RPMI7951 (cell line): Measurements from ENCODE around the gene TRNP1. TPM values are rescaled to one million over a fixed set of nuclear protein-coding genes. Genes with fewer than 3 reads are reported as not detected.
"Not testable (repeated sequence)": the region's sequence is repeated elsewhere in the genome, so short reads cannot be mapped to it uniquely, and the experiment has no call there.

Experiments
- DNase-seq: peaks from one replicate; pipeline ENCODE4 v3.0.0-alpha.2; 2012; ENCODE audit warnings: low read depth
- total RNA-seq: library from RNA; depleted of rRNA; stranded (reverse); fragments of >200 nt; shearing (Covaris generic); gene quantifications from 2 replicates; pipeline ENCODE4 v1.2.3, GENCODE V29; 2014

TRNP1 gene
- total RNA-seq, 1 experiment from 2014 or later = 4.6 TPM

GRCh38 chr1:26972821-26973220, 20.7 kb upstream of the TRNP1 start:
- DNase-seq = no peak

- DNase-seq = no peak
These were observed 16.6 kb upstream of the TRNP1 start for GRCh38 chr1:26976621-26977510.

- DNase-seq = no peak
These were observed 14.6 kb upstream of the TRNP1 start for GRCh38 chr1:26978901-26979300.

DNA sequence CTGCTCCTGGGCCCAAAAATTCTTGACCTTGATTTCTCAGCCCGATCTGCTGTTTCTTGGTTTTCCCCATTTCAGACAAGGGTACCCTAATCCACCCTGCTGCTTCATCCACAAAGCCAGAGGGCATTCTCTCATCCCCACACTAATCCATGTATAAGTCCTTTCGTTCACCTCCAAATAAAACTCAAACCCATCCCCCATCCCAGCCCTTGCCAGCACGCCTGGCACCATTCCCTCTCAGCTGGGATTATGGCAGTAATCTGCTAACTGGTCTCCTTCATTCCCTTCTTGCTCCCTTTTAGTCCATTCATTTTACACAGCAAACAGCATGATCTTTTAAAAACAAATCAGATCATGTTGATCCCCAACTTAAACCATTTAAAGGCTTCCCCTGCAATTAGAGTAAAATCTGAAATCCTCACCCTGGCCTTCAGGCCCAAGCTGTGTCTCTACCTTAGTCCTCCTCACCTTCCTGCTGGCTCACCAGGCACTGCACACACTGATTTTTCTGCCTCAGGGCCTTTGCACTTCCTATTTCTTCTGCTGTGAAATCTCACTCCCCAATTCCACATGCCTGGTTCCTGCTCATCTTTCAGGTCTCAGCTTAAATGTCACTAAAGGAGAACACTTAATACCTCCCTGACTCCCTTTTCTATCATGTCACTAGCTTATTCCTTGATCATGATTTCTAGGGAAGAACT, 12.2 kb upstream of the TRNP1 start:
- DNase-seq = no peak

DNA sequence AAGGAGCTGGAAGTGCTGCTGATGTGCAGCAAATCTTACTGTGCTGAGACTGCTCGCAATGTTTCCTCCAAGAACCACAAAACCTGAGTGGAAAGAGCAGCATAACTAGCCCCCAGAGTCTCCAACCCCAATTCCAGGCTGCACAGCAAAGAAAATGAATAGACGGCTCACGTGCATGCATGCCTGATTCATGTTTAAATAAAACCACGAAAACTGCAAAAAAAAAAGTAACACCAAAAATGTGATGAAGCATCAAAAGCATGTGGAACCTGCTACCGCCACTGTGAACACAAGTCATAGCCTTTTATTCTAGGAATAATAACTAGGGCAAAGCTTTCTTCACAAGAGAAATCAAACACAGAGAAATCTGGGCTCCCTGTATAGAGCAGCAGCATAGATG, 9.6 kb upstream of the TRNP1 start:
- no peak for DNase-seq

DNA sequence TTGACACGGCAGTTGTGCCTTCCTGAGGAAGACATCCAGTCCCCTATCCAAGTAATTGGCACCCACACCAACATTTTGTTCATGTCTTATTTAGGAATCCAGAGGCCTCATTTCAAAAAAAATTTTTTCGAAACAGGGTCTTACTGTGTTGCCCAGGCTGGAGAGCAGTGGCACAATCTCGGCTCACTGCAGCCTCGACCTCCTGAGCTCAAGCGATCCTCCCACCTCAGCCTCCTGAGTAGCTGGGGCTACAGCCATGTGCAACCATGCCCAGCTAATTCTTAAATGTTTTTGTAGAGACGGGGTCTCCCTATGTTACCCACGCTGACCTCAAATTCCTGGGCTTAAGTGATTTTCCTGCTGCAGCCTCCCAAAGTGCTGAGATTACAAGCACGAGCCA, 9.2 kb upstream of the TRNP1 start:
- DNase-seq = no peak

DNA sequence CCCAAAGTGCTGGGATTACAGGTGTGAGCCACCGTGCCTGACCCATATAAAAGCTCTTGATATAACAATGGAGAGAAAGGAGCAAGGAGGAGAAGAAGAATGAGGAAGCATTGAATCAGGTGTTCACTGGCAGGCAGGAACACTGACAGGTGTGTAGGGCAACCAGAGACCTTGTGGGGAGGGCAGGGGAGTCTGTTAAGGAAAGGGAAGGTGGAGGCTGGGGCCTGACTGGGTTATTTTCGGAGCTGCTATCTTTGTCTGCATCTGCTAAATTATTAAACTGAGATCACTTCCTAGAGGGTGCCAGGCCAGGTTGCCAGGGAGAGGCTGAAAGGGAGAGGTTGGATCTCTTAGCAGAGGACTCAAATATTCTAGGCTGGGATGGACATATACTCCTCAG, 6.8 kb upstream of the TRNP1 start:
- no peak for DNase-seq

- DNase-seq = not testable (repeated sequence)
These were observed 3.9 kb upstream of the TRNP1 start for GRCh38 chr1:26989403-26990109.

GRCh38 chr1:26991310-26992116, 2.0 kb upstream of the TRNP1 start:
- no peak for DNase-seq

GRCh38 chr1:26994020-26994786, 711 bp downstream of the TRNP1 start:
- no peak for DNase-seq

GRCh38 chr1:26994787-26995517, 1.5 kb downstream of the TRNP1 start:
- no peak for DNase-seq

DNA sequence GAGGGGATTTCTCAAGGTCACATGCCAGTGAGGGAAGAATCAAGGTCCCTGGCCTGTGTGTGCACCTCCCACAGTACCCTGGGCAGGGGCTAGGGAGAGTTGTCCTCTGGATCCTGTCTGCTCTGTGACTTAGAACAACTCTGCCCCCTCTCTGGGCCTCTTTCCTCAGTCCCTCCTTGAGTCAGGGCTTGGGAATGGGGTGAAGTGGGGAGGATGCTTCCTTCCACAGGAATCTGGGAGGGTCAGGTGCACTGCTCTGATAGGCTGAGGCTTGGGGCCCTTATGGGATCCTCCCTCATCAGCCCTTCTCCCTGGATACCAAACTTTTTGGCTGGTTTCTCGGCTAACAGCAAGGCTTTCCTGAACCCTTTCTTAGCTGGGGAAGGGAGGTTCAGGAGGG, 2.5 kb downstream of the TRNP1 start:
- no peak for DNase-seq

GRCh38 chr1:26996665-26997064, 3.2 kb downstream of the TRNP1 start:
- no peak for DNase-seq

DNA sequence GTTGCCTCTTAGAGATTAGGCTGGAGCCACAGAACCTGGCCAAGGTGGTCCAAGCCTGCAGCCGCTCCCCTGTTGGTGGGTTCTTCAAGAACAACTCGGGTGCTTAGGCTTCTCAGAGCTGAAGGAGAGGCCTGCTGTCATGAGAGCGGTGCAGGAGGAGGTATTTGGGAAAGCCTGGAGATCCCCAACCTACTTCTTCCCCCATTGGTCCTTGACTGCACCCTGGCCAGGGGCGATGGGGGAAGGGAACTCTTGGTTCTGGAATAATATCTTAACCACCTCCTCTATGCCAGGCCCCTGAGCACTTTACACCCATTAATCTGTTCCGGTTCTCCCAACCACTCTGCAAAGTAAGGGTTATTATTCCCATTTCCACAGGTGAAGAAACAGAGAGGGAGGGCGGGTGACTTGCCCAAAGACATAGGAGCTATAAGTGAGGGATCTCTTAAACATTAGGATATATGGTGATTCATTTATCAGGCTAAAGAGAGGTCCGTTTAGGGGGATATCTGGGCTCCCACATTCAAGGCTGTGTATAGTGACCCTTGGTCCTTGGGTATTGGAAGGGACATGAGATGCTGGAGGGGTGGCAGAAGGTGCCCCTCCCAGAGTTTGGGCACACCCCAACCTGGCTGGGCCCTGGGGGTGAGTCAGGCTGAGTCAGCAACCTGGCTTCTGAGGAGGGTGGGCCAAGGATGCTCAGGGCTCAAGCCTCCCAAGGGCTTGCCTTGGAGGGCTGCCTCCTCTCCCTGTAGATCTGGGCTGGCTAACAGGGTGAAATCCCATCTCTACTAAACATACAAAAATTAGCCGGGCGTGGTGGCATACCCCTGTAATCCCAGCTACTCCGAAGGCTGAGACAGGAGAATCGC, 5.2 kb downstream of the TRNP1 start:
- DNase-seq = peak; percentile 39

GRCh38 chr1:26999440-26999987, 6.0 kb downstream of the TRNP1 start:
- DNase-seq = peak; percentile 97

- DNase-seq = no peak
These were observed 6.8 kb downstream of the TRNP1 start for GRCh38 chr1:27000090-27000816.

- peak; percentile 61 for DNase-seq
These were observed 7.4 kb downstream of the TRNP1 start for GRCh38 chr1:27000817-27001460.
